Measurements from ENCODE around the gene RAPH1.

DNA sequence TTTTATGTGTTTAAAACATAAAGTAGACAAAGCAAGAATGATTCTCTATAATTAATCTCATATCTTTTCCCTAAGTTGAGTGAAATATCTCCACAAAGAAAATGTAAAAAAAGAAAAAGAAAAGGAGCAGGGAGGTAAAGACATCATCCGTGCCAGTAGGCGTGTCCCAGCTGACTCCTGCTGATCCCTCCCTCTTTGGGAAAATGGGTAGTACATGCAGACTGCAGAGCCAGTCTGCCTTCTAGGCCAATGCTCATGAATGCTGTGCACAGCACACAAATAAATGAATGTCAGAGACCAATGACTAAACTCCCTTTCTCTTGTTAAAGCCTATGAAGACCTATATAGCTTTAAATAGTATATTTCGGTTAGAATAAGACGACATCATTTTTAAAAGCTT, 64.7 kb downstream of the RAPH1 start:
- TF ChIP-seq, protein P1, sequence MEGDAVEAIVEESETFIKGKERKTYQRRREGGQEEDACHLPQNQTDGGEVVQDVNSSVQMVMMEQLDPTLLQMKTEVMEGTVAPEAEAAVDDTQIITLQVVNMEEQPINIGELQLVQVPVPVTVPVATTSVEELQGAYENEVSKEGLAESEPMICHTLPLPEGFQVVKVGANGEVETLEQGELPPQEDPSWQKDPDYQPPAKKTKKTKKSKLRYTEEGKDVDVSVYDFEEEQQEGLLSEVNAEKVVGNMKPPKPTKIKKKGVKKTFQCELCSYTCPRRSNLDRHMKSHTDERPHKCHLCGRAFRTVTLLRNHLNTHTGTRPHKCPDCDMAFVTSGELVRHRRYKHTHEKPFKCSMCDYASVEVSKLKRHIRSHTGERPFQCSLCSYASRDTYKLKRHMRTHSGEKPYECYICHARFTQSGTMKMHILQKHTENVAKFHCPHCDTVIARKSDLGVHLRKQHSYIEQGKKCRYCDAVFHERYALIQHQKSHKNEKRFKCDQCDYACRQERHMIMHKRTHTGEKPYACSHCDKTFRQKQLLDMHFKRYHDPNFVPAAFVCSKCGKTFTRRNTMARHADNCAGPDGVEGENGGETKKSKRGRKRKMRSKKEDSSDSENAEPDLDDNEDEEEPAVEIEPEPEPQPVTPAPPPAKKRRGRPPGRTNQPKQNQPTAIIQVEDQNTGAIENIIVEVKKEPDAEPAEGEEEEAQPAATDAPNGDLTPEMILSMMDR (IDR thresholded peaks at IDR 0.05) = no peak
- TF ChIP-seq SIN3A (IDR thresholded peaks at IDR 0.05; ENCODE audit: borderline replicate concordance, insufficient read depth, low read depth, low read length) = no peak
- TF ChIP-seq, protein P2, sequence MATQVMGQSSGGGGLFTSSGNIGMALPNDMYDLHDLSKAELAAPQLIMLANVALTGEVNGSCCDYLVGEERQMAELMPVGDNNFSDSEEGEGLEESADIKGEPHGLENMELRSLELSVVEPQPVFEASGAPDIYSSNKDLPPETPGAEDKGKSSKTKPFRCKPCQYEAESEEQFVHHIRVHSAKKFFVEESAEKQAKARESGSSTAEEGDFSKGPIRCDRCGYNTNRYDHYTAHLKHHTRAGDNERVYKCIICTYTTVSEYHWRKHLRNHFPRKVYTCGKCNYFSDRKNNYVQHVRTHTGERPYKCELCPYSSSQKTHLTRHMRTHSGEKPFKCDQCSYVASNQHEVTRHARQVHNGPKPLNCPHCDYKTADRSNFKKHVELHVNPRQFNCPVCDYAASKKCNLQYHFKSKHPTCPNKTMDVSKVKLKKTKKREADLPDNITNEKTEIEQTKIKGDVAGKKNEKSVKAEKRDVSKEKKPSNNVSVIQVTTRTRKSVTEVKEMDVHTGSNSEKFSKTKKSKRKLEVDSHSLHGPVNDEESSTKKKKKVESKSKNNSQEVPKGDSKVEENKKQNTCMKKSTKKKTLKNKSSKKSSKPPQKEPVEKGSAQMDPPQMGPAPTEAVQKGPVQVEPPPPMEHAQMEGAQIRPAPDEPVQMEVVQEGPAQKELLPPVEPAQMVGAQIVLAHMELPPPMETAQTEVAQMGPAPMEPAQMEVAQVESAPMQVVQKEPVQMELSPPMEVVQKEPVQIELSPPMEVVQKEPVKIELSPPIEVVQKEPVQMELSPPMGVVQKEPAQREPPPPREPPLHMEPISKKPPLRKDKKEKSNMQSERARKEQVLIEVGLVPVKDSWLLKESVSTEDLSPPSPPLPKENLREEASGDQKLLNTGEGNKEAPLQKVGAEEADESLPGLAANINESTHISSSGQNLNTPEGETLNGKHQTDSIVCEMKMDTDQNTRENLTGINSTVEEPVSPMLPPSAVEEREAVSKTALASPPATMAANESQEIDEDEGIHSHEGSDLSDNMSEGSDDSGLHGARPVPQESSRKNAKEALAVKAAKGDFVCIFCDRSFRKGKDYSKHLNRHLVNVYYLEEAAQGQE (IDR thresholded peaks at IDR 0.05; ENCODE audit: insufficient read depth in 1 of 2, low read depth in 2 of 2, low read length in 1 of 2) = no peak
- no peak for TF ChIP-seq TCF7L2 (IDR thresholded peaks at IDR 0.05; ENCODE audit: low read depth, low read length)
- no peak for TF ChIP-seq POLR2AphosphoS5 (IDR thresholded peaks at IDR 0.05; ENCODE audit: low read depth, low read length)

Measured in Panc1 (cell line).